Right kidney (tissue), 9 donors: Measurements from ENCODE around the gene PTGIS.
"Not testable (repeated sequence)": the region's sequence is repeated elsewhere in the genome, so short reads cannot be mapped to it uniquely, and the experiment has no call there.

ENCODE experiments used
- DNase-seq: peaks from one replicate; pipeline ENCODE4 v3.0.0-alpha.2; 2016
- long read RNA-seq, 8 donors: transcript quantifications; one replicate each; lab custom pipeline, GENCODE V29; 2026

PTGIS gene
- long read RNA-seq, donor 1, full-length matches to known transcripts: 5 of 5 reads
- long read RNA-seq, donor 1, partial matches to known transcripts: 0 of 5 reads
- long read RNA-seq, donor 1, other reads (novel, unspliced or antisense): 0 of 5 reads
- long read RNA-seq, donor 2, full-length matches to known transcripts: 1 of 1 reads
- long read RNA-seq, donor 2, partial matches to known transcripts: 0 of 1 reads
- long read RNA-seq, donor 2, other reads (novel, unspliced or antisense): 0 of 1 reads
- long read RNA-seq, donor 3, full-length matches to known transcripts: 1 of 6 reads
- long read RNA-seq, donor 3, partial matches to known transcripts: 5 of 6 reads
- long read RNA-seq, donor 3, other reads (novel, unspliced or antisense): 0 of 6 reads
- long read RNA-seq, donor 4, full-length matches to known transcripts: 3 of 20 reads
- long read RNA-seq, donor 4, partial matches to known transcripts: 17 of 20 reads
- long read RNA-seq, donor 4, other reads (novel, unspliced or antisense): 0 of 20 reads
- long read RNA-seq, donor 5, full-length matches to known transcripts: 2 of 2 reads
- long read RNA-seq, donor 5, partial matches to known transcripts: 0 of 2 reads
- long read RNA-seq, donor 5, other reads (novel, unspliced or antisense): 0 of 2 reads
- long read RNA-seq, donor 6, full-length matches to known transcripts: 3 of 8 reads
- long read RNA-seq, donor 6, partial matches to known transcripts: 5 of 8 reads
- long read RNA-seq, donor 6, other reads (novel, unspliced or antisense): 0 of 8 reads
- long read RNA-seq, donor 7, full-length matches to known transcripts: 2 of 13 reads
- long read RNA-seq, donor 7, partial matches to known transcripts: 11 of 13 reads
- long read RNA-seq, donor 7, other reads (novel, unspliced or antisense): 0 of 13 reads
- long read RNA-seq, donor 8, full-length matches to known transcripts: 2 of 7 reads
- long read RNA-seq, donor 8, partial matches to known transcripts: 5 of 7 reads
- long read RNA-seq, donor 8, other reads (novel, unspliced or antisense): 0 of 7 reads

DNA sequence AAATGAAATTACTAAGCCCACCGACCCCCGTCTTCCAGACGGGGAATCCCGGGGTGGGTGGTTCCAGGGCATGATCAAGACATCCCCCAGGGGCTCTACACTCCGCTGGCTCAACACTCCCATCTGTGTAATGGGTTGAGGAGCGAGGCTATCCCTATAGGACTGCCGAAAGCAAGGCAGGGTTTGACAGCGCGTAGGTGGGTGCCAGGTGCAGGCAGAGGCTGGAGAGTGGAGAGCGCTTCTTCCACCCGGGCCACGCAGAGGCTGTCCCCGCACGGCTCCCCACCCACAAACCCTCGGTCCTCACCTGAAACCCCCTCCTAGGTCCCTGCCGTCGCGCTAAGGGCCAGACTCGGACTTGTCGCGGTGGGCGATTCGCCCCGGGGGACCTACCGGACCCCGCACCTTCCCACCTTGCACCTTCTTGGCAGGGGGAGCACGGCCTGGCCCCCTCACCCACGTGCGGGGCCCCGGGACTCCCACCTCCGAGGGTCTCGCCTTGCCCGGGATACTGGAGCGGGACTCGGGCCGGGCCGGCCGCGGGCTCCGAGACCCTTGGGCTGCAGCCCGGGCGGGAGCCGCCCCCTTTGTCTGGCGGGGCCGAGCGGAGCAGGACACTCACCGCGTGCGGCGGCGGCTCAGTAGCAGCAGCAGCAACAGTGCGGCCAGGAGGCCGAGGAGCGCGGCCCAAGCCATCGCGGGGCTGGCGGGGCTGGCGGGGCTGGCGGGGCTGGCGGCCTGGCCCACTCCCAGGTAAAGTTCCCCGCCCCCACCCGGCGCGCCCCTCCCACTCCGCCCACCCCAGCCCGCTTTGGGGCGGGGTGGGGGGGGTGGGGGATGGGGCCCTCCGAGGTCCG, at the start of gene PTGIS:
Gene PTGIS, minus strand, starts transcription at position 717 of the 857 bp plus-strand sequence. Its CDS starts 21 bp downstream, at position 696.
- peak; percentile 71 for DNase-seq

DNA sequence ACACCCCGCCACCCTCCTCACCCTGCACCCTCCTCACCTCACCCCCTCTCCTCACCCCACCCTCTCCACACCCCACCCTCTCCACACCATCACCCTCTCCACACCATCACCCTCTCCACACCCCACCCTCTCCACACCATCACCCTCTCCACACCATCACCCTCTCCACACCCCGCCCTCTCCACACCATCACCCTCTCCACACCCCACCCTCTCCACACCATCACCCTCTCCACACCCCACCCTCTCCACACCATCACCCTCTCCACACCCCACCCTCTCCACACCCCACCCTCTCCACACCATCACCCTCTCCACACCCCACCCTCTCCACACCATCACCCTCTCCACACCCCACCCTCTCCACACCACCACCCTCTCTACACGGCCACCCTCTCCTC, 49.5 kb upstream of the PTGIS start:
- DNase-seq: not testable (repeated sequence)

DNA sequence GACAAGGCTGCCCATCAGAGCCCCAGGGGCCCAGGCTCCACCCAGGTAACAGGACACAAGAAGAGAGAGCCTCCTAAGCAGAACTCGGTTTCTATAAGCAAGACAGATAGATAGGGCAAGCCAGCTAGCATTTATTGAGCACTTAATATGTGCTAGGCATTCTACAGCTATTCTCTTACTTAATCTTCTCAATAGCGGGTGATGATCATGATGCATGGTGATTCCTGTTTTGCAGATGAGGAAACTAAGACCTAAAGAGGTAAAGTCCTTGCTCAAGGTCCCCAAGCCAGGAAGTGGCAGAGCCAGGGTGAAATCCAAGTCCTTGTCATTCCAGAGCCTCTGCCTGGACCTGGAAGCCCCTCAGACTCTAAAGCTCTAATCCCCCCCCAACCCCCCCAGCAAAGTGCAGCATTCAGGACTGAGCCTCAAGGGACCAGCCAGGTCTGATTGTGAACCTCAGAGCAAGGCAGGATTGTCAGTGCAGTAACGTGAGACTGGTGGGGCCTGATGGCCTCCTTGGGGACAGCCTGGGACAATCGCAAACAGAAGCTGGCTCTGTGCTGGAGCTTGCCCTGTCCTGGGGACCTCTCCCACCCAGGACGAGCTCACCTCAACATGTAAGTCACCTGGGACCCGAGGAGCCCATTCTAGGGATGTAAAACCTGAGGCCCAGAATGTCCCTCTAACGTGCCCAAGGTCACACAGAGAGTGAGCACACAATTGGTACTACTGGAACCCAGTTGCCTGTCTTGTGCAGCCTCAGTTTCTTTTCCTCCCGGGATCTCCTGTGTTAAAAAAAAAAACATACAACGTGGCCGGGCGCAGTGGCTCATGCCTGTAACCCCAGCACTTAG, 48.4 kb upstream of the PTGIS start:
- DNase-seq: no peak

DNA sequence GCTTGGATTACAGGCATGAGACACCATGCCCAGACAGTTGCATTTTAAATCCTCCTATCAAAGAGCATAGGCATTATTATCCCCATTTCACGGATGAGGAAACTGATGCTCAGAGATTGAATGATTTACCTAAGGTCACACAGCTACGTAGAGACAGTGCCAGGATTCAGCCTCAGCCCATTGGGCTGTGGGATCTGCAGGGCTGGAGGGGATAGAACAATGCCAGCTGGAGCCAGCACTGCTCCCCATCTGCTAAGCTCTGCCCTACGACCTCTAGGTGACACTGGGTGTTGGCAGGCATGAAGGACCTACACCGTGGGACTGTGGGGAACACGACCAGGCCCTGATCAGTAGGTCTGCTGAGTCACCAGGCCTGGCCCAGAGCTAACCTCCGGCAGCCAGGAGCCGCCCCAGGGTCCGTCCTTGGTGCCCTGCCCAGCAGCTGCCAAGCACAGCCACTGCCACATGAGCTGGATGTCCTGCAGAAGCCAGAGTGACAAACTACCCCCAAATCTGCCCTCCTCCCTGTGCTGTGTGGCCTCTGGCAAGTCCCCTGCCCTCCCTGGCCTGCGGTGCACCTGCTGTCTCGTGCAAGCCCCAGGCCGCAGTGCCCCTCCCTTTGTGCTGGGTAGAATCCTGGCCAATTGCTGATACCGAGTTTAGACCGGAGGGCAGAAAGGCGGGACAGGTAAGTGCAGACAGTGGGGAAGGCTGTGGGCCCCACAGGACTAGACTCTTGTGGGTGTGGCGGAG, 47.6 kb upstream of the PTGIS start:
- no peak for DNase-seq

DNA sequence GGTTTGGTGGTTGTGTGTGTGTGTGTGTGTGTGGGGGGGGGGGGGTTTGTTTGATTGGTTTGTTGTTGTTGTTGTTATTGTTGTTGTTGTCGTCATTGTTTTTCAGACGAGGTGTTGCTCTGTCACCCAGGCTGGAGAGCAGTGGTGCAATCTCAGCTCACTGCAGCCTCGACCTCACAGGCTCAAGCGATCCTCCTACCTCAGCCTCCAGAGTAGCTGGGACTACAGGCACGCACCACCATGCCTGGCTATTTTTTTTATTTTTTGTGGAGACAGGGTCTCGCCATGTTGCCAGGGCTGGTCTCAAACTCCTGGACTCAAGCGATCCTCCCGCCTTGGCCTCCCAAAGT, 47.1 kb upstream of the PTGIS start:
- not testable (repeated sequence) for DNase-seq

DNA sequence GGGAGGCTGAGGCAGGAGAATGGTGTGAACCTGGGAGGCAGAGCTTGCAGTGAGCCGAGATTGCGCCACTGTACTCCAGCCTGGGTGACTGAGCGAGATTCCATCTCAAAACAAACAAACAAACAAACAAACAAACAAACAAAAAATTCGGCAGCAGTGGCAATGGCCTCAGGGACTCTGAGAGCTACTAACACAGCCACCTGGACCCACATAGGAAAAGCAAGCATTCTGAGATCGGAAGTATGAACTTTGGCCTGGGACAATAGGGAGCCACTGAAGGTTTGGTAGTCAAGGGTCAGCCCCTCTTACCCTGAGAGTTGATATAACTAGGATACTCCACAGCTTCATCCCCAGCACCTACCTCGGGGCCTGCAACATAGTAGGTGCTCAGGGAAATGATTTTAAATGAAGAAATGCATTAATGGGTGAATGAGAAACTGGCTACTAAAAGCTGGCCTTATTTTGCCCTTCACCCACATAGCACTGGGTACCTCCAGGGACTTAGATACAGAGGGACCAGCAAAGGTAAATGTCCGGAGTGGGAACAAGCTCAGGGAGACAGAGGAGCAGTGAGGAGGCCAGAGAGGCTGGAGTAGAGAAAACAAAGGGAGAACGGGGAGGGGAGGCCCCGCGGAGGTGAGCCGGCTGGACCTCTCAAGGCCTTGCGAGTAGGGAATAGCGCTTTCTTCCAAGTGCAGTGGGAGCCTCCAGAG, 46.6 kb upstream of the PTGIS start:
- no peak for DNase-seq

DNA sequence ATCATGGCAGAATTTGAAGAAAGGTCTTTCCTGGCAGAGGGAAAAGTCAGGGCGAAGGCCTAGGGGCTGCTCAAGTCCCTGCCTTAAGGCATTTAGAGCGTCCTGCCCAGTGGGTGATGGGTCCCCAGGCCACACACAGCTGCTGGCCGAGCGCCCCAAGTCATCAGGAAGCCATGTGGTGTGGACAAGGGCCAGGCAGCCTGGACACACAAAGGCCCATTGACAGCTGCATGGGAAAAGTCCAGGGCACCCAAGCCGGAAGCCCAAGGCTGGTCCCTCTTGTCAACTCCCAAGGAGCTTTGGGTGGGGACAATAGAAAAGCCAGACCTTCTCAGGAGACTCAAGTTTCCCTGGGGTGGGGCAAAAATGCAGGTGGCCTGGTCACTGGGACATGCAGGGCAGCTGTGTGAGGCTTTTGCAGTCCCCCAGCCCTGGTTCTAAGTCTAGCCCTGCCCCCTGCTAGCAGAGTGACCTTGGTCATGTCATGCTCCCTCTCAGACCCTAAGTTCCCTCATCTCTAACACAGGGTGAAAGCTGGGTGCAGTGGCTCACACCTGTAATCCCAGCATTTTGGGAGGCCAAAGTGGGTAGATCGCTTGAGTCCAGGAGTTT, 44.3 kb upstream of the PTGIS start:
- no peak for DNase-seq

DNA sequence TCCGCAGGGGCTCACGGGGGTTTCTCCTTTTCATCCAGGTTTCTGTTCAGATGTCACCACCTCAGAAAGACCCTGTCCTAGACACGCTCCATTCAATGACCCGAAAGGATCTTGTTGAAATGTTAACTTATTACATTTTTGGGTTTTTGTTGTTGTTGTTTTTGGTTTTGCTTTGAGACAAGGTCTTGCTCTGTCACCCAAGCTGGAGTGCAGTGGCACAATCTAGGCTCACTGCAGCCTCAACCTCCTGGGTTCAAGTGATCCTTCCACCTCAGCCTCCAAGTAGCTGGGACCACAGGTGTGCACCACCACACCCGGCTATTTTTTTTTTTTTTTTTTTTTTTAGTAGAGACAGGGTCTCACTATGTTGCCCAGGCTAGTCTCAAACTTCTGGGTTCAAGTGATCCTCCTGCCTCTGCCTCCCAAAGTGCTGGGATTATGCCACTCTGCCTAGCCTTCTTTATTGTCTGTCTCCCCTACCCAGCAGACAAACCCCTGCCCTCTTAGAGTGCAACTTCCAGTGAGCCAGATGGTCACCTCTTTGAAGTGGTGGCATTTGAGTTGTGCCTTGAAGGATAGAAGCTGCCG, 43.7 kb upstream of the PTGIS start:
- DNase-seq: not testable (repeated sequence)

DNA sequence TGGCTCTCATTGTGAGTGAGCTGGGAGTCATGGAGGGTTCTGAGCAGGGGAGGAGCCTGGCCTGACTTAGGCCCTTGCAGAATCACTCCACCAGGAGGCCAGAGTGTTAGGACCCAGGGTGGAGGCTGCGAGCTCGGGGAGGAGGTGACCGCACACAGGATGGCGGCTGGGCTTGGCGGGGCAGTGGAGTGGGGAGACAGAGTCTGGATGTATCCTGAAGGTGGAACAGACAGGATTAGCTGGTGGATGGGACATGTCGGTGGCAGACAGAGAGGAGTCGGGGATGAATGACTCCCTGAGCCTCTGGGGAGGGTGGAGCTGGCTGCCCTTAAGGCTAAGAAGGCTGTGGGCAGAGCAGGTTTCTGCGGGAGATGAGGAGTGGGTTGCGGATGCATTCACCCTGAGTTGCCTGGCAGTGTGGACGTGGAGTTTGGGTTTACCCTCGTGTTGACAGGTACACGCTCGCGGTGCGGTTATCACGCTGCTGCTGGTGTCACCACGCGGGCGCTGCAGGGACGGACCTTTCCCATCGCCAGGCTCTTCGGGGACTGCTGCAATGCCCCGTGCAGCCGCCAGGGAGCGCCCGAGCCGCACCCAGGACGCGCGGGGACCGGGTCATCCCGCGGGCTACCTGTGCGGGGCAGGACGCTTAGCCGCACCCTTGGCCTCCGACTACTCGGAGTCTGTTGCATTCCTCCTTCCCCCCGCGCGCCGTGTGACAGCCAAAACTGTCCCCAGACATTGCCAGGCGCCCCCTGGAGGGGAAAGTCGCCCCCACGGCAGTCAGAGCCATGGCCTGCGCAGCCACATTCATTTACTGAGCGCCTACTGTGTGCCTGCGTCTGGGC, 43.0 kb upstream of the PTGIS start:
- DNase-seq: peak; percentile 84

DNA sequence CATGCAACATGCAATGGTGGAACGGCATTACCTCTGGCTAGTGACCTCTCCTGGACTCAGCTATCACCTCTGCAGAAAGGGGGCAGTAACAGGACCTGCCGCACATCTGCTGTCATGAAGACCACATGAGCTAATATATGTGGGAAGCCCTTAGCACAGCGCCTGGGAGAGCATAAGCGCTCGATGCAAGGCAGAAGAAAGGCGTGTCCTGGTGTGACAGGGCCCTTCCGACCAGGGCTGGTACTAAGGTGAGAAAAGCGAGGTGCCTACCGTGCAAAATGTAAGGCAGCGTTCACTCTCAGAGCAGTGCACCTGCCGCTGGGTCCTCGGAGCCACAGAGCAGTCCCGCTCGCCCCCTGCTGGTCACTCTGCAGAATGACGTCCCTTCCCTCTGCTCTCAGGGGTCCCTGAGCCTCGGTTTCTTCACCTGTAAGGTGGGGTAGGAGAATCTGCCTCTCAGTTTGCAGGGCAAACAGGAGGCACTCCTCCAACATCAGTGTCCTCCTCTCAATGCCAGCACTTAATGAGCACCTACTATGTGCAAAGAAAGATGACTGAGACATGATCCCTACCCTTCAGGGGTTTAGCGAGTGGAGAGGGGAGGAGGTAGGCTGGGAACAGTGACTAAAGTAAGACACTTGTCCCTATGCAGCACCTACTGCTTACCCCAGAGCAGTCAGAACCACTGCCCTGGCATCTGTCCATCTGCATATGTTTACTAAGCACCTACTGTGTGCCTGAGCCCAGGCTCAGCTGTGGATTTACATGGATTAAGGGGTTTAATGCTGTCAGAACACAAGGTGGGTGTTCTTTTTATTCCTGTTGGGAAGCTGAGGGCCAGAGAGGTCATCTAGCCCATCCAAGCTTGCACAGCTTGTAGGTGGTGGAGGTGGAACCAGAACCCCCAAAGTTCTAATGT, 41.1 kb upstream of the PTGIS start:
- peak; percentile 72 for DNase-seq

DNA sequence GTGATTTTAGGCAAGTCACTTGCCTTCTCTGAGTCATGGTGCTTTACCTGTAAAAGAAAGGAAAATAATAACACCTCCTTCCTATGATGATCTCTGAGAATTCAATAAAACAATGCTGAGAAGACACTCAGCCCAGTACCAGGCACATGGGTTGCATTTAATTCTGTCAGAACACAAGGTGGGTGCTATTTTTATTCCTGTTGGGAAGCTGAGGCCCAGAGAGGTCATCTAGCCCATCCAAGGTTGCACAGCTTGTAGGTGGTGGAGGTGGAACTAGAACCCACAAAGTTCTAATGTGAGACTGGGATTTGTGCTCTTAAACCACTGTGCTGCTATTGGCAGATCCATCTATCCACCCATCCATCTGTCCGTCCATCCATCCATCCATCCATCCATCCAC, 39.6 kb upstream of the PTGIS start:
- no peak for DNase-seq

DNA sequence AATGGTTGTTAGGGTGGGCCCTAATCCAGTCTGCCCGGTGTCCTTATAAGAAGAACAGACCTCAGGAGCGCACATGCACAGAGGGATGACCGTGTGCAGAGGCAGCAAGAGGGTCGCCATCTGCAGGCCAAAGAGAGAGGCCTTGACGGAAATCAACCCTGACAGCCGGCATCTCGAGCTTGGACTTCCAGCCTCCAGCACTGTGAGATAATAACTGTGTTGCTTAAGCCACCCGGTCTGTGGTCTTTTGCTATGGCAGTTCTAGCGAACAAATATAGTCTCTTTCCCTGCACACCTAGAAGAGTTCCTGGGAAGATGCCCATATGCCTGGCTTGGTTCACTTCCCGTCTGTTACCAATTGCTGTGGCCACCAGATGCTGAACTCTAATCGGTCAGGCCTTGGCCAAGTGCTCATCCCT, 35.3 kb upstream of the PTGIS start:
- DNase-seq: no peak

DNA sequence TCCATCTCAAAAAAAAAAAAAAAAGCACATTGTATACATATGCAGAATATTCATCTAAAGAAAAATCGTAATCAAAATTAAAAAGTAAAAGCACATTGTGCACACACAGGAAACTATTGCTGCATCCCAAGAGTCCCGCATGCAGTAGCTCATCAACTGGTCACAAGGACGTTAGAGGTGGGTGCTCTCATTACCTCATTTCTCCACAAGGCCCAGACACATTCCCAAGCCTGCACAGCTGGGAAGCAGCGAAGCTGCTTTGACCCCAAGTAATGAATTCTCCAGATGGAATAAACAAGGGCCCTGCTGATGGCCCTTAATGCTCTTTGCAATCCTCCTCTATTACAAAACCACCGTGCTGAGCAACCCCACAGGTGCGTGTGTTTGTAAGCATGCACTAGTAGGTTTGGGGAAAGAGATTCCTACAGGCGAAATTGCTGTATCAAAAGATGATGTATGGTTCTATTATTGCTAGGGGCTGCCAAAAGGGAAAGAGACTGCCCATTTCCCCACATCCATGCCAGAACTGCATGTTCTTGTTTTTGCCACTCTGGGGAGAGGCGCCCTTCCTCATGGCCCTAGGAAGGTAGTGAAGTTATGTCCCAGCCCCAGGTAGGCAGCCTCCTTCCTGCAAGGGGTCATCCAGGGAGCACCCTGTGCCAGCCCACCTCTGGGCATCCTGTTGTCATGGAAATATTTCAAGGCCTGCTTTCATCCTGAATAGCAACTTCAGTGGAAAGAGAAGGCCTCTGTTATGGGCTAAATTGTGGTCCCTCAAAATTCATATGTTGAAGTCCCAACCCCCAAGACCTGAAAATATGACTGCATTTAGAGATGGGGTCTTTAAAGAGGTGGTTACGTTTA, 34.6 kb upstream of the PTGIS start:
- DNase-seq: no peak

DNA sequence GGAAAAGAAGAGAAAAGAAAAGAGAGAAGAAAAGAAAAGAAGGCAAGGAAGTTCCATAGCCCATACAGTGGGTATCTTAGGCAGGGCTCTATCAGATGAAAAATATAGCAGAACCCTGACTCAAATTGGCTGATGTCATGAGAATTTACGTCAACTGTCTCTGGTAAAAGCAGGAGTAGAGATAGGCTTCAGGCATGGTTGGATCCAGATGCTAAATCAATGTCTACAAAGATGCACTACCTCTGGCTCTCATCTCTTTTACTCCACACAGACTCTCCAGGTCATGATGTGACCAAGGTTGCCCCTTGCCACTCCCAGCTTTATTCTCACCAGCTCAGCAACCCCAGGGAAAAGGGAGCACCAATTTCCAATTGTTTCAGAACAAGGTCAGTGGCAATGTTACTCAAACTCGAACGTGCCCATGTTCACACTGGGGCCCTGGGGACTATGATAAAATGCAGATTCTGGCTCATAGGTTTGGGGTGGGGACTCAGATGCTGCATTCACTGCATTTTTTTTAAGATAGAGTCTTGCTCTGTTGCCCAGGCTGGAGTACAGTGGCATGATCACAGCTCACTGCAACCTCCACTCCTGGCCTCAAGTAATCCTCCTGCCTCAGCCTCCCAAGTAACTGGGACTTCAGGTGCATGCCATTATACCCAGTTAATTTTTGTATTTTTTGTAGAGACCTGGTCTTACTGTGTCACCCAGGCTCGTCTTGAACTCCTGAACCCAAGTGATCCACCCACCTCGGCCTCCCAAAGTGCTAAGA, 33.4 kb upstream of the PTGIS start:
- no peak for DNase-seq

DNA sequence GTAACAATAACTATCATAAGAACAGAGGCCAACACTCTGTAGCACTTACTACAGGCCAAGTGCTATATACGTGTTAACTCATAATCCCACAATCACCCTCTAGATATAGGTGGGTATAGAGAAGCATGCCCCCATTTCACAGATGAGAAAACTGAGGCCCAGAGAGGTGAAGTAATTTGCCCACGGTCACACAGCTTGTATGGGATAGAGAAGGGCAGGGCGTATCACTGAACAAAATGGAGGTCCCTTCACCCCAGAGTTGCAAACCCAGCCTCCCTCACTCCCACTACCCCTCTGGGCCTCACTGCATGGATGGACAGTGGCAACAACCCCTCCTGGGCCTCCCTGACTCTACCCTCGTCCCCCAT, 31.8 kb upstream of the PTGIS start:
- DNase-seq: no peak
